Frontal cortex (tissue), 4 donors: ENCODE data around the gene PKN2. TPM values are rescaled to one million over a fixed set of nuclear protein-coding genes. Genes with fewer than 3 reads are reported as not detected.
A peak's percentile ranks its signal among the peaks of the same experiment; 100 is the strongest.
"Not testable (repeated sequence)": the region's sequence is repeated elsewhere in the genome, so short reads cannot be mapped to it uniquely, and the experiment has no call there.

Experiments
- DNase-seq, 2 donors: peaks; one replicate each; pipeline ENCODE4 v3.0.0; 2012; ENCODE audit warnings: low spot score in 2 of 2
- FAIRE-seq: peaks from 2 replicates; lab custom pipeline; 2012; peaks lifted over from hg19 to GRCh38; lab: Jason Lieb, UNC
- total RNA-seq: library from RNA; depleted of rRNA; stranded (reverse); fragments of >200 nt; gene quantifications from one replicate; pipeline ENCODE4 v1.2.3, GENCODE V29; 2014
- donor health status: control.
- donor health status: control.
- donor health status: control.

The PKN2 gene
- total RNA-seq, 1 donor from 2014 or later: 86.4 TPM

GRCh38 chr1:88673446-88673845 is 10.6 kb upstream of the PKN2 start:
- no peak for DNase-seq
- no peak for FAIRE-seq

- DNase-seq (no peak), FAIRE-seq (no peak)
These were observed 5.7 kb upstream of the PKN2 start for GRCh38 chr1:88678405-88678804.

GRCh38 chr1:88680471-88680870 is 3.6 kb upstream of the PKN2 start:
- no peak for DNase-seq
- FAIRE-seq: no peak

GRCh38 chr1:88680911-88681622 is 3.0 kb upstream of the PKN2 start:
- no peak for FAIRE-seq
- DNase-seq: no peak

GRCh38 chr1:88684482-88685258 is 597 bp downstream of the PKN2 start:
- DNase-seq: peak; percentile 28 to 34
- FAIRE-seq: no peak

- DNase-seq: no peak
- FAIRE-seq: no peak
These were observed 1.2 kb downstream of the PKN2 start for GRCh38 chr1:88685259-88685620.

- no peak for DNase-seq
- FAIRE-seq: no peak
These were observed 7.5 kb downstream of the PKN2 start for GRCh38 chr1:88691540-88691939.

GRCh38 chr1:88695781-88696180 is 11.7 kb downstream of the PKN2 start:
- FAIRE-seq (no peak), DNase-seq (no peak)

- no peak for FAIRE-seq
- DNase-seq: no peak
These were observed 13.4 kb downstream of the PKN2 start for GRCh38 chr1:88697503-88697902.

- DNase-seq: no peak
- FAIRE-seq: no peak
These were observed 14.1 kb downstream of the PKN2 start for GRCh38 chr1:88698140-88698539.

GRCh38 chr1:88698764-88699163 is 14.7 kb downstream of the PKN2 start:
- FAIRE-seq (no peak), DNase-seq (no peak)

- FAIRE-seq (no peak), DNase-seq (no peak)
These were observed 16.4 kb downstream of the PKN2 start for GRCh38 chr1:88700425-88701013.

- FAIRE-seq: no peak
- no peak for DNase-seq
These were observed 17.2 kb downstream of the PKN2 start for GRCh38 chr1:88701275-88701674.

- DNase-seq, FAIRE-seq: not testable (repeated sequence)
These were observed 17.7 kb downstream of the PKN2 start for GRCh38 chr1:88701793-88702192.

- no peak for DNase-seq
- no peak for FAIRE-seq
These were observed 23.9 kb downstream of the PKN2 start for GRCh38 chr1:88708011-88708410.

GRCh38 chr1:88712907-88713306 is 28.8 kb downstream of the PKN2 start:
- FAIRE-seq: not testable (repeated sequence)

GRCh38 chr1:88716571-88716970 is 32.5 kb downstream of the PKN2 start:
- not testable (repeated sequence) for DNase-seq, FAIRE-seq

More at GRCh38 chr1:88712907-88713306, 28.8 kb downstream of the PKN2 start:
- DNase-seq: not testable (repeated sequence)

GRCh38 chr1:88722492-88722891 is 38.4 kb downstream of the PKN2 start:
- DNase-seq (no peak), FAIRE-seq (no peak)

- DNase-seq: no peak
- FAIRE-seq: no peak
These were observed 42.6 kb downstream of the PKN2 start for GRCh38 chr1:88726697-88727096.

GRCh38 chr1:88727205-88727604 is 43.1 kb downstream of the PKN2 start:
- no peak for DNase-seq
- FAIRE-seq: no peak

GRCh38 chr1:88729297-88729696 is 45.2 kb downstream of the PKN2 start:
- no peak for DNase-seq
- FAIRE-seq: no peak
